AG04450 (cell line): Measurements from ENCODE around the gene TWNK. TPM values are rescaled to one million over a fixed set of nuclear protein-coding genes. Genes with fewer than 3 reads are reported as not detected.
A peak's percentile ranks its signal among the peaks of the same experiment; 100 is the strongest.

Source experiments
- CTCF ChIA-PET: fragments of 300-600, 350-600 bp; formaldehyde crosslinking; extraction: SDS; loops from one replicate; lab custom pipeline; 2022; ENCODE audit warnings: antibody characterized with exemption, inconsistent platforms; lab: Charles Lee
- POLR2A ChIA-PET: fragments of 350-600 bp; formaldehyde crosslinking; extraction: SDS; loops from one replicate; lab custom pipeline; 2021; ENCODE audit warnings: antibody characterized with exemption, inconsistent platforms; lab: Yijun Ruan, JAX
- DNase-seq: peaks from one replicate; pipeline ENCODE4 v3.0.0-alpha.2; 2011; ENCODE audit warnings: low read depth, low spot score
- H3K27ac ChIP-seq: one replicate; pipeline ENCODE4 v1.5.1; 2012; ENCODE audit warnings: low read depth, low read length, control low read depth
- H3K27me3 ChIP-seq: one replicate; pipeline ENCODE4 v1.6.0; 2012; ENCODE audit warnings: low read length; ENCODE audit not compliant: control insufficient read depth, insufficient read depth
- H3K4me3 ChIP-seq: 2 replicates; pipeline ENCODE4 v1.5.1; 2011; ENCODE audit warnings: mild to moderate bottlenecking, low read depth, low read length, control low read depth
- H3K9me3 ChIP-seq: 2 replicates; pipeline ENCODE4 v1.5.1; 2012; ENCODE audit warnings: low read length; ENCODE audit not compliant: control insufficient read depth, insufficient read depth
- polyA plus RNA-seq: library from polyadenylated mRNA; depleted of rRNA; stranded (reverse); fragments of >200 nt; gene quantifications from 2 replicates; pipeline ENCODE4 v1.2.3, GENCODE V29; 2011
- TF ChIP-seq, protein P1 (sequence below): IDR thresholded peaks from 2 replicates; pipeline ENCODE4 v1.5.1; 2011; ENCODE audit warnings: low read depth, low read length, control low read depth, inconsistent platforms

Gene TWNK
- polyA plus RNA-seq, 1 experiment: 4.3 TPM

DNA sequence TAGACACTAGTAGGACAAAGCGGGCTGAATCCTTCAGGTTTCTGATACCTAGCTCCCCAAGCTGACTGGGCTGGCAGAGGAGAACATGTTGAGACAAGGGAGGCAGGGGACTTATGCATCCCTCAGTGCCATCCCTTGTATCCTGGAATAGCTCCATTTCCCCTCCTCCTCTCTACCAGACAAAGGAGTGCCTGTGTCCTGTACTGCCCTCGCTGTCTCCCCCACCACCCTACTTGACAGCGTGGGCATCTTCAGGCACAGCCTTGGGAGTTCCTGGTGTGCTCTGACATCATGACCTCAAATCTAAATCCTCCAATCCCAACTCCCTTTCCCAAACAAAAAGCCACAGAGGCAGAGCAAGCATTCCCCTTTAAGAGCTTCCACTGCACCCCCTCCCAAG is 52.7 kb downstream of the TWNK start:
- ChIA-PET POLR2A (interaction anchor here (0.7 to 2.6 kb wide), 2 partner anchors 8 to 10 kb away, joined by 5 to 7 read pairs; no protein-coding TSS in a partner anchor), CTCF (interaction anchor here (0.6 to 17.3 kb wide), 6 partner anchors 11 to 1039 kb away, joined by 4 to 414 read pairs (median 20); partner anchors contain the start of genes KAZALD1 and LZTS2)
- Histone ChIP-seq H3K9me3 (no peaks in the 10 kb centered on the region), H3K27me3 (no peaks in the 10 kb centered on the region), H3K27ac (no peak overlapping the region), H3K4me3 (no peak overlapping the region)
- TF ChIP-seq, protein P1, sequence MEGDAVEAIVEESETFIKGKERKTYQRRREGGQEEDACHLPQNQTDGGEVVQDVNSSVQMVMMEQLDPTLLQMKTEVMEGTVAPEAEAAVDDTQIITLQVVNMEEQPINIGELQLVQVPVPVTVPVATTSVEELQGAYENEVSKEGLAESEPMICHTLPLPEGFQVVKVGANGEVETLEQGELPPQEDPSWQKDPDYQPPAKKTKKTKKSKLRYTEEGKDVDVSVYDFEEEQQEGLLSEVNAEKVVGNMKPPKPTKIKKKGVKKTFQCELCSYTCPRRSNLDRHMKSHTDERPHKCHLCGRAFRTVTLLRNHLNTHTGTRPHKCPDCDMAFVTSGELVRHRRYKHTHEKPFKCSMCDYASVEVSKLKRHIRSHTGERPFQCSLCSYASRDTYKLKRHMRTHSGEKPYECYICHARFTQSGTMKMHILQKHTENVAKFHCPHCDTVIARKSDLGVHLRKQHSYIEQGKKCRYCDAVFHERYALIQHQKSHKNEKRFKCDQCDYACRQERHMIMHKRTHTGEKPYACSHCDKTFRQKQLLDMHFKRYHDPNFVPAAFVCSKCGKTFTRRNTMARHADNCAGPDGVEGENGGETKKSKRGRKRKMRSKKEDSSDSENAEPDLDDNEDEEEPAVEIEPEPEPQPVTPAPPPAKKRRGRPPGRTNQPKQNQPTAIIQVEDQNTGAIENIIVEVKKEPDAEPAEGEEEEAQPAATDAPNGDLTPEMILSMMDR: no peak
- DNase-seq: no peak

DNA sequence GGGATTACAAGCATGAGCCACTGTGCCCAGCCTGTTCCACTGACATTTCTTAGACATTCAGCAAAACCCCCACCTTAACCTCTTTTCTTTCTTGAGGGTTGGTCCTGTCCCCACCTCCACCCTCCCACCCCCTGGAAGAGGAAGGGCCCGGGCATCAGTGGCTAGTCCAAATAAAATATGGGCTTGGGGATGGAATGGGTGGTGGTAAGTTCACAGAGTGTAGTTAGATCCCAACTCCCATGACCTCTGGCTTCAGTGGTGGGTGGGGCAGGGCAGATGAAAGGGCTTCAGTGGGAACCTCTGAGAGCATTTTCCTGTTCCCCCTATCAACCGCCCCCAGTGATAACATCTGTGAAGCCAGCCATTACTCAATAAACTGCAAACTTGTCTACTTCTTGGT is 53.5 kb downstream of the TWNK start:
- Histone ChIP-seq H3K27ac (no peak overlapping the region), H3K9me3 (no peaks in the 10 kb centered on the region), H3K4me3 (no peak overlapping the region), H3K27me3 (no peaks in the 10 kb centered on the region)
- TF ChIP-seq, protein P1: no peak
- ChIA-PET POLR2A (interaction anchor here (1.0 to 3.2 kb wide), 5 partner anchors 9 to 101 kb away, joined by 3 to 30 read pairs (median 7); partner anchors contain the start of gene KAZALD1), CTCF (interaction anchor here (0.6 to 17.3 kb wide), 16 partner anchors 10 to 1038 kb away, joined by 3 to 414 read pairs (median 8); partner anchors contain the start of genes KAZALD1, PDZD7 and SFXN3)
- no peak for DNase-seq

DNA sequence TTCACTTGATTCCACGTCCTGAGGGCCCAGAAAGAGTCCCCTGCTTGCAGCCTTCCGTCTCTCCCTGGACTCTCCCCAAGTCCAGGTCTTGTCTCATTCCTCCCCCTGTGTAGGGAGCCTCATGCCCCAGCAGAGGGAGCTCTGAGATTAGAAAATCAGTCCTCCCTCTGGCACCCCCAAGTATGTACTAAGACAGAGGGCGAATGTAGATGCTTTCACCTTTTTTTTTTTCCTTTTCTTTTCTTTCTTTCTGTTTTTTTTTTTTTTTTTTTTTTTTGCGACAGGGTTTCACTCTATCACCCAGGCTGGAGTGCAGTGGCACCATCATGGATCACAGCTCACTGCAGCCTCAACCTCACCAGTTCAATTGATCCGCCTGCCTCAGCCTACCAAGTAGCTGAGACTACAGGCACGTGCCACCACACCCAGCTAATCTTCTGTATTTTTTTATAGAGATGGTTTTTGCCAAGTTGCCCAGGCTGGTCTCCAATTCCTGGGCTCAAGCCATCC is 54.0 kb downstream of the TWNK start:
- TF ChIP-seq, protein P1: peak; percentile 92
- H3K9me3 ChIP-seq: no peaks in the 10 kb centered on the region
- DNase-seq: peak; percentile 79
- H3K27me3 ChIP-seq: no peaks in the 10 kb centered on the region
- POLR2A ChIA-PET: interaction anchor here (0.6 to 3.2 kb wide), 6 partner anchors 9 to 105 kb away, joined by 3 to 30 read pairs (median 7); partner anchors contain the start of gene KAZALD1
- CTCF ChIA-PET: interaction anchor here (0.6 to 17.3 kb wide), 23 partner anchors 10 to 1037 kb away, joined by 3 to 414 read pairs (median 5); partner anchors contain the start of genes KAZALD1, PDZD7 and SFXN3
- no peak overlapping the region for H3K4me3 ChIP-seq
- H3K27ac ChIP-seq: no peak overlapping the region

DNA sequence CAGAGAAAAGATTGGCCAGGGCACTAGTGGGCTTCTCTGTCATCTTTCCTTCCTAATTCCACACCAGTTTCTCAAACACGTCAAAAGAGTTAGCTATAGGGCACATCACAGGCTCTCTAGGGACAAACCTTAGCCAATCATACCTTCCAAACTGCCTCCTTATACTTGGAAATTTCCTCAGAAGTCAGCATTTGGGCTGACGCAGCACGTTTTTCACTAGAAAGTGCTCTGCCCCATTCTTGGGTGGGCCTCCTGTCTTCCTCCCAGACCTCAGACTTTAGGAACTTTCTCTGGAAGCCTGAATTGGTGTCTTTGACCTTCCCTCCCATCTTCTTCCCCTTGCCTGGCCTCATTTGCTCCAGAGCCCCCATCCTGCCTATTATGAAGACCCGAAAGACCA is 54.8 kb downstream of the TWNK start:
- POLR2A ChIA-PET: interaction anchor here (0.6 to 3.2 kb wide), 8 partner anchors 8 to 100 kb away, joined by 3 to 30 read pairs (median 6); partner anchors contain the start of genes KAZALD1, PDZD7 and SFXN3
- Histone ChIP-seq H3K4me3 (peak overlapping the region; percentile 58), H3K27ac (peak overlapping the region; percentile 84), H3K9me3 (no peaks in the 10 kb centered on the region), H3K27me3 (no peaks in the 10 kb centered on the region)
- CTCF ChIA-PET: interaction anchor here (0.6 to 17.3 kb wide), 13 partner anchors 9 to 172 kb away, joined by 3 to 414 read pairs (median 8); partner anchors contain the start of genes KAZALD1, PDZD7 and SFXN3
- no peak for DNase-seq
- TF ChIP-seq, protein P1: no peak
